Keratinocyte (primary cell): ENCODE results near the gene TAL1. TPM values are rescaled to one million over a fixed set of nuclear protein-coding genes. Genes with fewer than 3 reads are reported as not detected.

Experiments used
- DNase-seq: peaks from one replicate; pipeline ENCODE4 v3.0.0-alpha.2; 2011; ENCODE audit warnings: low read depth, missing footprints, low spot score
- FAIRE-seq: peaks from 2 replicates; lab custom pipeline; 2011; peaks lifted over from hg19 to GRCh38; lab: Jason Lieb, UNC
- H2AFZ ChIP-seq: 2 replicates; pipeline ENCODE4 v1.6.0; 2012; ENCODE audit warnings: low read length, control low read depth, inconsistent platforms; ENCODE audit not compliant: control insufficient read depth
- H3K27ac ChIP-seq: 2 replicates; pipeline ENCODE4 v1.5.1; 2011; ENCODE audit warnings: low read length; ENCODE audit not compliant: control insufficient read depth, insufficient read depth
- H3K27me3 ChIP-seq: 3 replicates; pipeline ENCODE4 v1.6.0; 2011; ENCODE audit warnings: low read length; ENCODE audit not compliant: control insufficient read depth, insufficient read depth; ENCODE audit errors: extremely low read depth
- H3K36me3 ChIP-seq, 2 experiments: 2 replicates in 1 of 2; 3 replicates in 1 of 2; pipeline ENCODE4 v1.5.1; 2011; ENCODE audit warnings: low read length in 2 of 2, mild to moderate bottlenecking in 1 of 2; ENCODE audit not compliant: control insufficient read depth in 2 of 2, insufficient read depth in 2 of 2; ENCODE audit errors: extremely low read depth in 1 of 2
- H3K4me1 ChIP-seq: 3 replicates; pipeline ENCODE4 v1.5.1; 2011; ENCODE audit warnings: low read length; ENCODE audit not compliant: control insufficient read depth, insufficient read depth; ENCODE audit errors: extremely low read depth
- H3K4me2 ChIP-seq: 3 replicates; pipeline ENCODE4 v1.6.0; 2011; ENCODE audit warnings: low read depth, low read length; ENCODE audit not compliant: control insufficient read depth, insufficient read depth; ENCODE audit errors: extremely low read depth
- H3K4me3 ChIP-seq, 3 experiments: fragments of 200-600 bp in 1 of 3; sonication (generic) in 1 of 3; 2 replicates in 2 of 3; 3 replicates in 1 of 3; pipeline ENCODE4 v1.5.1; 2011 to 2016; ENCODE audit warnings: low read length in 3 of 3, mild to moderate bottlenecking in 3 of 3, control low read depth in 2 of 3, inconsistent platforms in 1 of 3, low read depth in 1 of 3, mixed read lengths in 1 of 3, mixed run types in 1 of 3, moderate library complexity in 1 of 3; ENCODE audit not compliant: control insufficient read depth in 2 of 3, insufficient read depth in 2 of 3; ENCODE audit errors: extremely low read depth in 1 of 3
- H3K79me2 ChIP-seq: 2 replicates; pipeline ENCODE4 v1.6.0; 2012; ENCODE audit warnings: low read length; ENCODE audit not compliant: control insufficient read depth, insufficient read depth
- H3K9ac ChIP-seq: 3 replicates; pipeline ENCODE4 v1.6.0; 2011; ENCODE audit warnings: low read length; ENCODE audit not compliant: control insufficient read depth, insufficient read depth; ENCODE audit errors: extremely low read depth
- H3K9me1 ChIP-seq: 3 replicates; pipeline ENCODE4 v1.6.0; 2011; ENCODE audit warnings: low read length; ENCODE audit not compliant: control insufficient read depth, insufficient read depth; ENCODE audit errors: extremely low read depth
- H3K9me3 ChIP-seq: 2 replicates; pipeline ENCODE4 v1.5.1; 2012; ENCODE audit warnings: low read depth, low read length; ENCODE audit not compliant: control insufficient read depth
- H4K20me1 ChIP-seq: 3 replicates; pipeline ENCODE4 v1.6.0; 2011; ENCODE audit warnings: low read length; ENCODE audit not compliant: control insufficient read depth, insufficient read depth; ENCODE audit errors: extremely low read depth
- CTCF ChIP-seq, 3 experiments: IDR thresholded peaks in 1 of 3; conservative IDR thresholded peaks in 1 of 3; optimal IDR thresholded peaks in 1 of 3; 2 replicates in 2 of 3; 3 replicates in 1 of 3; pipeline versions ENCODE3 to v1.5.1; 2011; ENCODE audit warnings: low read length in 3 of 3, mild to moderate bottlenecking in 3 of 3, moderate library complexity in 2 of 3, control low read depth in 1 of 3, inconsistent platforms in 1 of 3; ENCODE audit not compliant: insufficient read depth in 2 of 3; ENCODE audit errors: extremely low read depth in 1 of 3
- EZH2 ChIP-seq: IDR thresholded peaks from one replicate; pipeline ENCODE4 v1.6.1; 2012; ENCODE audit warnings: inconsistent platforms, mild to moderate bottlenecking, low read length, moderate library complexity
- dilution Hi-C: fragments of 300-500 bp; cut with MboI; formaldehyde crosslinking; loops from one replicate; pipeline ENCODE4 v1.7.0; 2020; ENCODE audit warnings: low sequenced_read_pairs; ENCODE audit not compliant: extremely low pct_ligation_motif_present
- polyA plus RNA-seq, 5 experiments: library from polyadenylated mRNA; depleted of rRNA in 3 of 5; stranded (reverse) in 3 of 5; stranded (forward) in 1 of 5; unstranded in 1 of 5; fragments of >200 nt; gene quantifications; 1 replicate in 1 of 5; 2 replicates in 3 of 5; 3 replicates in 1 of 5; pipeline versions ENCODE4 v1.2.1 to v1.2.3, GENCODE V29; 2011 to 2012; ENCODE audit warnings: missing spikeins in 2 of 5, low read depth in 1 of 5, low replicate concordance in 1 of 5

Gene TAL1
- polyA plus RNA-seq, 1 donor (not counting 4 experiments of a cell fraction or from before 2014, with no cell fraction given) = not detected

- H3K36me3 ChIP-seq = no peaks in the 10 kb centered on the region
- H3K4me1 ChIP-seq = no peaks in the 10 kb centered on the region
- no peaks in the 10 kb centered on the region for H3K27me3 ChIP-seq
- no peak overlapping the region for H3K4me2 ChIP-seq
- TF ChIP-seq EZH2 (no peak), CTCF (optimal IDR thresholded peaks at IDR 0.05 in 1 of 3, IDR thresholded peaks at IDR 0.05 in 1 of 3, conservative IDR thresholded peaks at IDR 0.05 in 1 of 3; ENCODE audit: extremely low read depth in 1 of 3, insufficient read depth in 2 of 3, low read length in 3 of 3) (no peak)
- no peak overlapping the region for H3K27ac ChIP-seq
- no peak overlapping the region for H3K4me3 ChIP-seq
- no peak overlapping the region for H2AFZ ChIP-seq
- H3K9me1 ChIP-seq = no peaks in the 10 kb centered on the region
- no peaks in the 10 kb centered on the region for H3K9me3 ChIP-seq
- FAIRE-seq (no peak), DNase-seq (no peak)
- no peak overlapping the region for H3K9ac ChIP-seq
- H4K20me1 ChIP-seq = no peaks in the 10 kb centered on the region
- H3K79me2 ChIP-seq = no peaks in the 10 kb centered on the region
- dilution Hi-C loops = no loop called here
These were observed 11.9 kb upstream of the TAL1 start for GRCh38 chr1:47243910-47244309.

- Histone ChIP-seq H3K9ac (no peak overlapping the region), H3K4me2 (no peak overlapping the region), H3K36me3 (no peaks in the 10 kb centered on the region), H3K27me3 (no peaks in the 10 kb centered on the region), H3K27ac (no peak overlapping the region), H3K9me3 (no peaks in the 10 kb centered on the region), H4K20me1 (no peaks in the 10 kb centered on the region), H2AFZ (no peak overlapping the region), H3K79me2 (no peaks in the 10 kb centered on the region), H3K4me1 (no peaks in the 10 kb centered on the region), H3K4me3 (no peak overlapping the region), H3K9me1 (no peaks in the 10 kb centered on the region)
- TF ChIP-seq EZH2 = no peak
- TF ChIP-seq CTCF (optimal IDR thresholded peaks at IDR 0.05 in 1 of 3, IDR thresholded peaks at IDR 0.05 in 1 of 3, conservative IDR thresholded peaks at IDR 0.05 in 1 of 3; ENCODE audit: extremely low read depth in 1 of 3, insufficient read depth in 2 of 3, low read length in 3 of 3) = no peak
- DNase-seq (no peak), FAIRE-seq (no peak)
- dilution Hi-C loops = no loop called here
These were observed 9.4 kb upstream of the TAL1 start for GRCh38 chr1:47241114-47242113.
